ENCODE measurements around the gene GDE1. TPM values are rescaled to one million over a fixed set of nuclear protein-coding genes. Genes with fewer than 3 reads are reported as not detected.

Gene GDE1
- polyA plus RNA-seq, 1 donor (not counting 4 experiments of a cell fraction or from before 2014, with no cell fraction given) = 52.9 TPM

DNA sequence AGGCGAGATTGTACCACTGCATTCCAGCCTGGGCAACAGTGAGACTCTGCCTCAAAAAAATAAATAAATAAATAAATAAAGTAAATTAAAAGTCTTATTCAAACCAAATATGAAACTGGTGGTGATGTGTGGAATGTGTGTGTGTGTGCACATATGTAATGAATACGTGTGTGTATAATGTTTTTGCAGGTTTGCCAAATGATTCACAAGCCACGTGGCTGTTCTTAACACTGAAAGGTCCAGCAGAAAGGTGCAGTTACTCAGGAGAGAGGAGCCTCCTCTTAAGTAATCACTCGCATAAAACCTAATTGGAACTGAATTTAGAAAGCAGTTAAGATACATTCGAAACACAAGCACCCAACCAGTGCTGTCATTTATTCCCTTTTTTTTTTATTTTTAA lies 22.9 kb downstream of the GDE1 start:
- H3K27me3 ChIP-seq (ENCODE audit: control insufficient read depth, extremely low read depth, insufficient read depth, low read length) = no peaks in the 10 kb centered on the region
- peaks cover 4% of the 10 kb centered on the region for H4K20me1 ChIP-seq (ENCODE audit: control insufficient read depth, extremely low read depth, insufficient read depth, low read length)
- no peak overlapping the region for H3K27ac ChIP-seq (ENCODE audit: control insufficient read depth, insufficient read depth, low read length)
- no peak overlapping the region for H3K4me3 ChIP-seq (ENCODE audit: control insufficient read depth in 2 of 3, extremely low read depth in 1 of 3, insufficient read depth in 2 of 3, low read depth in 1 of 3, low read length in 3 of 3)
- no peaks in the 10 kb centered on the region for H3K9me3 ChIP-seq (ENCODE audit: control insufficient read depth, low read depth, low read length)
- no peak for TF ChIP-seq EZH2 (IDR thresholded peaks at IDR 0.05; ENCODE audit: low read length)
- TF ChIP-seq, protein P1, sequence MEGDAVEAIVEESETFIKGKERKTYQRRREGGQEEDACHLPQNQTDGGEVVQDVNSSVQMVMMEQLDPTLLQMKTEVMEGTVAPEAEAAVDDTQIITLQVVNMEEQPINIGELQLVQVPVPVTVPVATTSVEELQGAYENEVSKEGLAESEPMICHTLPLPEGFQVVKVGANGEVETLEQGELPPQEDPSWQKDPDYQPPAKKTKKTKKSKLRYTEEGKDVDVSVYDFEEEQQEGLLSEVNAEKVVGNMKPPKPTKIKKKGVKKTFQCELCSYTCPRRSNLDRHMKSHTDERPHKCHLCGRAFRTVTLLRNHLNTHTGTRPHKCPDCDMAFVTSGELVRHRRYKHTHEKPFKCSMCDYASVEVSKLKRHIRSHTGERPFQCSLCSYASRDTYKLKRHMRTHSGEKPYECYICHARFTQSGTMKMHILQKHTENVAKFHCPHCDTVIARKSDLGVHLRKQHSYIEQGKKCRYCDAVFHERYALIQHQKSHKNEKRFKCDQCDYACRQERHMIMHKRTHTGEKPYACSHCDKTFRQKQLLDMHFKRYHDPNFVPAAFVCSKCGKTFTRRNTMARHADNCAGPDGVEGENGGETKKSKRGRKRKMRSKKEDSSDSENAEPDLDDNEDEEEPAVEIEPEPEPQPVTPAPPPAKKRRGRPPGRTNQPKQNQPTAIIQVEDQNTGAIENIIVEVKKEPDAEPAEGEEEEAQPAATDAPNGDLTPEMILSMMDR (optimal IDR thresholded peaks at IDR 0.05 in 1 of 3, IDR thresholded peaks at IDR 0.05 in 1 of 3, conservative IDR thresholded peaks at IDR 0.05 in 1 of 3; ENCODE audit: extremely low read depth in 1 of 3, insufficient read depth in 2 of 3, low read length in 3 of 3) = no peak
- H3K4me1 ChIP-seq (ENCODE audit: control insufficient read depth, extremely low read depth, insufficient read depth, low read length) = peaks cover 6% of the 10 kb centered on the region
- no peak for FAIRE-seq
- dilution Hi-C loops (cut with MboI; ENCODE audit: extremely low pct_ligation_motif_present, low sequenced_read_pairs) = no loop called here
- H3K4me2 ChIP-seq (ENCODE audit: control insufficient read depth, extremely low read depth, insufficient read depth, low read depth, low read length) = no peak overlapping the region
- H2AFZ ChIP-seq (ENCODE audit: control insufficient read depth, low read length) = no peak overlapping the region
- DNase-seq (ENCODE audit: low read depth, low spot score) = no peak
- H3K79me2 ChIP-seq (ENCODE audit: control insufficient read depth, insufficient read depth, low read length) = no peaks in the 10 kb centered on the region
- H3K36me3 ChIP-seq (ENCODE audit: control insufficient read depth in 2 of 2, extremely low read depth in 1 of 2, insufficient read depth in 2 of 2, low read length in 2 of 2) = peaks cover 11 to 13% of the 10 kb centered on the region in 2 experiments
- no peak overlapping the region for H3K9ac ChIP-seq (ENCODE audit: control insufficient read depth, extremely low read depth, insufficient read depth, low read length)
- H3K9me1 ChIP-seq (ENCODE audit: control insufficient read depth, extremely low read depth, insufficient read depth, low read length) = no peaks in the 10 kb centered on the region

DNA sequence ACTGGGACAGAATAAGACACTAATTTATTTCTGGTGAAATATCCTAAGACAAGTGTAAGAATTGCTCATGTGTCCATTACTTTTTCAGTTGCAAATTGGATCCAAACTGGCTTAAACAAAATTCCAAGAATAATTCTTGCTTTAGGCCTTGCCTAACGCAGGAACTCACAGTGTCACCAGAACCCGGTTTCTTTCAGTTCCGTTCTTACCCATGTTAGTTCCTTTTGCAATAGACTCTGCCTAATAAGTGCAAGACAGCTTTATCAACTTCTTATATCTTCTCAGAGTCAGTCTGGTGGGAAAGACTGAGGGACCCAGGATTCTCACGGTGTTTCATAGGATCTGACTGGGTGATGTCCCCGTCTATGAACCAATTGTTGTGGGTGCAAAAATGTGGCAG lies 24.7 kb downstream of the GDE1 start:
- DNase-seq (ENCODE audit: low read depth, low spot score) (no peak), FAIRE-seq (no peak)
- H3K9me3 ChIP-seq (ENCODE audit: control insufficient read depth, low read depth, low read length) = no peaks in the 10 kb centered on the region
- H3K4me1 ChIP-seq (ENCODE audit: control insufficient read depth, extremely low read depth, insufficient read depth, low read length) = peaks cover 6% of the 10 kb centered on the region
- no peak overlapping the region for H3K27ac ChIP-seq (ENCODE audit: control insufficient read depth, insufficient read depth, low read length)
- H3K79me2 ChIP-seq (ENCODE audit: control insufficient read depth, insufficient read depth, low read length) = no peaks in the 10 kb centered on the region
- H3K4me3 ChIP-seq (ENCODE audit: control insufficient read depth in 2 of 3, extremely low read depth in 1 of 3, insufficient read depth in 2 of 3, low read depth in 1 of 3, low read length in 3 of 3) = no peak overlapping the region
- H2AFZ ChIP-seq (ENCODE audit: control insufficient read depth, low read length) = no peak overlapping the region
- H3K9me1 ChIP-seq (ENCODE audit: control insufficient read depth, extremely low read depth, insufficient read depth, low read length) = no peaks in the 10 kb centered on the region
- no peaks in the 10 kb centered on the region for H3K27me3 ChIP-seq (ENCODE audit: control insufficient read depth, extremely low read depth, insufficient read depth, low read length)
- dilution Hi-C loops (cut with MboI; ENCODE audit: extremely low pct_ligation_motif_present, low sequenced_read_pairs) = no loop called here
- TF ChIP-seq EZH2 (IDR thresholded peaks at IDR 0.05; ENCODE audit: low read length) = no peak
- H3K4me2 ChIP-seq (ENCODE audit: control insufficient read depth, extremely low read depth, insufficient read depth, low read depth, low read length) = no peak overlapping the region
- H3K9ac ChIP-seq (ENCODE audit: control insufficient read depth, extremely low read depth, insufficient read depth, low read length) = no peak overlapping the region
- peaks cover 2 to 4% of the 10 kb centered on the region in 2 experiments for H3K36me3 ChIP-seq (ENCODE audit: control insufficient read depth in 2 of 2, extremely low read depth in 1 of 2, insufficient read depth in 2 of 2, low read length in 2 of 2)
- H4K20me1 ChIP-seq (ENCODE audit: control insufficient read depth, extremely low read depth, insufficient read depth, low read length) = no peaks in the 10 kb centered on the region

DNA sequence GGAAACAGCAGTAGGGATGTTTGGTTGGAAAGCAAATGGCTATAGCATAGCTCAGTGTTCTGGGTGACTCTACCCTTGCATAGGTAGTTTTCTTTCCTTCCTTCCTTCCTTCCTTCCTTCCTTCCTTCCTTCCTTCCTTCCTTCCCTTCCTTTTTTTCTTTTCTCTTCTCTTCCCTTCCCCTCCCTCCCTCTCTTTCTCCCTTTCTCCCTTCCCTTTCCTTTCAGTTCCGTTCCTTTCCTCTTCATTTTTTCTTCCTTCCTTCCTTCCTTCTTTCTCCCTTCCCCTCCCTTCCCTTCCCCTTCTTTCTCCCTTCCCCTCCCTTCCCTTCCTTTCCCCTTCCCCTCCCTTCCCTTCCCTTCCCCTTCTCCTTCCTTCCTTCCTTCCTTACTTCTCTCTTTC lies 31.3 kb downstream of the GDE1 start:
- no peak overlapping the region for H3K27ac ChIP-seq (ENCODE audit: control insufficient read depth, insufficient read depth, low read length)
- H4K20me1 ChIP-seq (ENCODE audit: control insufficient read depth, extremely low read depth, insufficient read depth, low read length) = no peaks in the 10 kb centered on the region
- H3K9me1 ChIP-seq (ENCODE audit: control insufficient read depth, extremely low read depth, insufficient read depth, low read length) = no peaks in the 10 kb centered on the region
- H3K4me2 ChIP-seq (ENCODE audit: control insufficient read depth, extremely low read depth, insufficient read depth, low read depth, low read length) = no peak overlapping the region
- no peaks in the 10 kb centered on the region for H3K4me1 ChIP-seq (ENCODE audit: control insufficient read depth, extremely low read depth, insufficient read depth, low read length)
- FAIRE-seq = no peak
- H3K36me3 ChIP-seq (ENCODE audit: control insufficient read depth in 2 of 2, extremely low read depth in 1 of 2, insufficient read depth in 2 of 2, low read length in 2 of 2) = no peaks in the 10 kb centered on the region
- no peaks in the 10 kb centered on the region for H3K79me2 ChIP-seq (ENCODE audit: control insufficient read depth, insufficient read depth, low read length)
- no peaks in the 10 kb centered on the region for H3K9me3 ChIP-seq (ENCODE audit: control insufficient read depth, low read depth, low read length)
- no peak overlapping the region for H3K4me3 ChIP-seq (ENCODE audit: control insufficient read depth in 2 of 3, extremely low read depth in 1 of 3, insufficient read depth in 2 of 3, low read depth in 1 of 3, low read length in 3 of 3)
- H3K9ac ChIP-seq (ENCODE audit: control insufficient read depth, extremely low read depth, insufficient read depth, low read length) = no peak overlapping the region
- dilution Hi-C loops (cut with MboI; ENCODE audit: extremely low pct_ligation_motif_present, low sequenced_read_pairs) = no loop called here
- no peak overlapping the region for H2AFZ ChIP-seq (ENCODE audit: control insufficient read depth, low read length)
- no peak for DNase-seq (ENCODE audit: low read depth, low spot score)
- TF ChIP-seq EZH2 (IDR thresholded peaks at IDR 0.05; ENCODE audit: low read length) = no peak
- TF ChIP-seq, protein P1 (optimal IDR thresholded peaks at IDR 0.05 in 1 of 3, IDR thresholded peaks at IDR 0.05 in 1 of 3, conservative IDR thresholded peaks at IDR 0.05 in 1 of 3; ENCODE audit: extremely low read depth in 1 of 3, insufficient read depth in 2 of 3, low read length in 3 of 3) = no peak
- H3K27me3 ChIP-seq (ENCODE audit: control insufficient read depth, extremely low read depth, insufficient read depth, low read length) = no peaks in the 10 kb centered on the region

Measured in keratinocyte (primary cell).